ENCODE results near the gene MMP19. TPM values are rescaled to one million over a fixed set of nuclear protein-coding genes. Genes with fewer than 3 reads are reported as not detected.
"Not testable (repeated sequence)": the region's sequence is repeated elsewhere in the genome, so short reads cannot be mapped to it uniquely, and the experiment has no call there.

Gene MMP19
- total RNA-seq, 1 donor from 2014 or later: 0.15 TPM

DNA sequence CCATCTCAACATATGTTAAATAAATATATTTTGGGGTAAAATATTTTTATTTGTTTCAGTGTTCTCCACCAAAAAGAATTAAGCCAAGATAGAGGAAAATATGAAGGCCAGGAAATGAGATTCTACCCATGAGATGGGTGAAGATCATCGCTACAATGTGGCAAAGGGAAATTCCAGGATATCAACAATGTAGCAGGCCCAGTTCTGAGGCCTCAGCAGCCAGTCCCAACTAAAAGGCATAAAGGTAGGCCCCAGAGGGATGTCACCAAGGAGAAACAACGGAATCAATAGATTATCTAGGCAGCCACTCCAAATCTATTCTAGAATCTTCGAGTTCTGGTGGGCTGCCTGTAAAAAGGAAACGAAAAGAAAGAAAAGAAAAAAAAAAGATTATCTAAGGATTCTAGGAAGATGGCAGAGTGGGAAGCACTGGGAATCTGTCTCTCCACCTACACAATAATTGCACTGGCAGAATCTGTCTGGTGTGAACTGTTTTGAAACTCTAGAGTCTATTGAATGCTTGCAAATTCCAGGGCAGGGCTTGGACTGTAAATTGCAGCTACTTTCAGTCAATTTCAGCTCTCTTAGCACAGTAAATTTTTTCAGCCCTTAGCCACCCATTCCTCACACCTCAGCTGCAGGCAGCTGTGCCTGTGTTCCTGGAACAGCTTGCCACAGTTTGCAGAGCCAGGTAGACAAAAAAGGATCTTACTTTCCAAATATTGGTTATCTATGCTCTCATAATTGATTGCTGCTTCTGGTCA is 33.1 kb upstream of the MMP19 start:
- H3K4me3 Mint-ChIP-seq (ENCODE audit: unreplicated experiment): no peak overlapping the region
- H3K27me3 Mint-ChIP-seq (ENCODE audit: unreplicated experiment): no peaks in the 10 kb centered on the region
- TF ChIP-seq, protein P1, sequence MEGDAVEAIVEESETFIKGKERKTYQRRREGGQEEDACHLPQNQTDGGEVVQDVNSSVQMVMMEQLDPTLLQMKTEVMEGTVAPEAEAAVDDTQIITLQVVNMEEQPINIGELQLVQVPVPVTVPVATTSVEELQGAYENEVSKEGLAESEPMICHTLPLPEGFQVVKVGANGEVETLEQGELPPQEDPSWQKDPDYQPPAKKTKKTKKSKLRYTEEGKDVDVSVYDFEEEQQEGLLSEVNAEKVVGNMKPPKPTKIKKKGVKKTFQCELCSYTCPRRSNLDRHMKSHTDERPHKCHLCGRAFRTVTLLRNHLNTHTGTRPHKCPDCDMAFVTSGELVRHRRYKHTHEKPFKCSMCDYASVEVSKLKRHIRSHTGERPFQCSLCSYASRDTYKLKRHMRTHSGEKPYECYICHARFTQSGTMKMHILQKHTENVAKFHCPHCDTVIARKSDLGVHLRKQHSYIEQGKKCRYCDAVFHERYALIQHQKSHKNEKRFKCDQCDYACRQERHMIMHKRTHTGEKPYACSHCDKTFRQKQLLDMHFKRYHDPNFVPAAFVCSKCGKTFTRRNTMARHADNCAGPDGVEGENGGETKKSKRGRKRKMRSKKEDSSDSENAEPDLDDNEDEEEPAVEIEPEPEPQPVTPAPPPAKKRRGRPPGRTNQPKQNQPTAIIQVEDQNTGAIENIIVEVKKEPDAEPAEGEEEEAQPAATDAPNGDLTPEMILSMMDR (IDR thresholded peaks at IDR 0.05; ENCODE audit: unreplicated experiment): no peak
- no peaks in the 10 kb centered on the region for H3K4me1 Mint-ChIP-seq (ENCODE audit: unreplicated experiment)
- no peaks in the 10 kb centered on the region for H3K9me3 Mint-ChIP-seq (ENCODE audit: unreplicated experiment)
- H3K27ac Mint-ChIP-seq (ENCODE audit: unreplicated experiment): no peak overlapping the region
- no peak for DNase-seq (ENCODE audit: low spot score)
- H3K36me3 Mint-ChIP-seq (ENCODE audit: low read depth, unreplicated experiment): no peaks in the 10 kb centered on the region

DNA sequence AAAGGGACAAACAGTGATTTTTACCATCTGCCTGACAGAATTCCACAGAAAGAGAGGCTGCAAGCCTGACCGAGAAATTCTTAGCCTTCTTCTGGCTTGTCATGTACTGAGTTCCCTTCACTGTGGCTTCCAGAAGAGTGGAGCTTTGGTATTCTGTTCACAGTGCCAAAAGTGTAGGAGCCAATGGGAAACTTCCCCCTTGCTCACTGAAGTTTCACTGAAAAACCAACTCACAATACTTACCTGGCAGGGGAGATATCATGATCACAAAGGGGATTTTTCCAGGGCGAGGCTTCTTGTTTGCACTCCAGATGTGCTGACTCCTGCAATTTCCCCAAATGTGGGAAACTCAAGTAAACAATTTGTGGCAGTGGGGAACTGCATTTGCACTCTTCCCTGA is 31.7 kb upstream of the MMP19 start:
- no peak overlapping the region for H3K4me3 Mint-ChIP-seq (ENCODE audit: unreplicated experiment)
- no peaks in the 10 kb centered on the region for H3K9me3 Mint-ChIP-seq (ENCODE audit: unreplicated experiment)
- TF ChIP-seq, protein P1 (IDR thresholded peaks at IDR 0.05; ENCODE audit: unreplicated experiment): no peak
- H3K4me1 Mint-ChIP-seq (ENCODE audit: unreplicated experiment): no peaks in the 10 kb centered on the region
- DNase-seq (ENCODE audit: low spot score): no peak
- H3K27me3 Mint-ChIP-seq (ENCODE audit: unreplicated experiment): no peaks in the 10 kb centered on the region
- no peak overlapping the region for H3K27ac Mint-ChIP-seq (ENCODE audit: unreplicated experiment)
- no peaks in the 10 kb centered on the region for H3K36me3 Mint-ChIP-seq (ENCODE audit: low read depth, unreplicated experiment)

DNA sequence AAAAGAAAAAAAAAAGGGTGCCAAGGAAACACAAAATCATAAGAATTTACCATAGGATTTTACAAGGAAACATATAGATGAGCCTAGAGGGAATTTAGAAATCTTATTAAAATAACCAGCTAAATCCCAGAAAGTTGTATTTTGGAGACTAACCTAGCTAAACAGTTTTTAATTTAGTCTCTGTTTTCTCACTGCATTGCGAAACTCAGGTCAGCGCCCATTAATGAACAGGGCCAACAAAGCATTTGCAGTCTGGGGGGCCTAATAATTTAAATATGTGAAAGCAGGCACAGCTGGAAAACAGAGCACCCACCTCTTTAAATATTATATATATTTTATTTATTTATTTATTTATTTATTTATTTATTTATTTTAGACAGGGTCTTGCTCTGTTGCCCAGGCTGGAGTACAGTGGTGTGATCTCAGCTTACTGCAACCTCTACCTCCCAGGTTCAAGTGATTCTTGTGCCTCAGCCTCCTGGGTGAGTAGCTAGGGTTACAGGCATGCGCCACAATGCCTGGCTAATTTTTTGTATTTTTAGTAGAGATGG is 23.8 kb upstream of the MMP19 start:
- H3K4me3 Mint-ChIP-seq (ENCODE audit: unreplicated experiment); H3K9me3 Mint-ChIP-seq (ENCODE audit: unreplicated experiment); DNase-seq (ENCODE audit: low spot score); H3K4me1 Mint-ChIP-seq (ENCODE audit: unreplicated experiment); H3K36me3 Mint-ChIP-seq (ENCODE audit: low read depth, unreplicated experiment); H3K27ac Mint-ChIP-seq (ENCODE audit: unreplicated experiment); H3K27me3 Mint-ChIP-seq (ENCODE audit: unreplicated experiment): not testable (repeated sequence)

DNA sequence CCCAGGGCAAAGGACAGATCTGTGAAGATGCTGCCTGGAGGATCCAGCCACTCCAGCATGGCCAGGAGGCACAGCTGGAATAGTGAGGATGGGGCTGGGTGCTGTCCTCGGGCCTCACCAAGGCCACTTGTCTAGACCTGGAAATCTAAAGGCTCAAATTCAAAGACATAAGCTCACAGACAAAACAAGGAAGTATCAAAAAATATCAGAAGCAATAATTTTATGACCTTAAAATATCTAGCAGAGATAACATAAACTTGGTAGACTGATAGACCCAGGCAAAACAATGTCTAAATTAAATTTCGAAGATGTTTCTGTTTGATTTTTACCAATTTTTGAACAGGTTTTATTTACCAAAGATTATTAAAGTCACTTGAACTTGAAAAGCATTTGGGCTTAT is 22.6 kb upstream of the MMP19 start:
- Mint-ChIP-seq H3K4me3 (ENCODE audit: unreplicated experiment) (no peak overlapping the region), H3K27me3 (ENCODE audit: unreplicated experiment) (no peaks in the 10 kb centered on the region), H3K4me1 (ENCODE audit: unreplicated experiment) (no peaks in the 10 kb centered on the region), H3K9me3 (ENCODE audit: unreplicated experiment) (no peaks in the 10 kb centered on the region), H3K36me3 (ENCODE audit: low read depth, unreplicated experiment) (no peaks in the 10 kb centered on the region), H3K27ac (ENCODE audit: unreplicated experiment) (no peak overlapping the region)
- no peak for DNase-seq (ENCODE audit: low spot score)
- TF ChIP-seq, protein P1 (IDR thresholded peaks at IDR 0.05; ENCODE audit: unreplicated experiment): no peak

DNA sequence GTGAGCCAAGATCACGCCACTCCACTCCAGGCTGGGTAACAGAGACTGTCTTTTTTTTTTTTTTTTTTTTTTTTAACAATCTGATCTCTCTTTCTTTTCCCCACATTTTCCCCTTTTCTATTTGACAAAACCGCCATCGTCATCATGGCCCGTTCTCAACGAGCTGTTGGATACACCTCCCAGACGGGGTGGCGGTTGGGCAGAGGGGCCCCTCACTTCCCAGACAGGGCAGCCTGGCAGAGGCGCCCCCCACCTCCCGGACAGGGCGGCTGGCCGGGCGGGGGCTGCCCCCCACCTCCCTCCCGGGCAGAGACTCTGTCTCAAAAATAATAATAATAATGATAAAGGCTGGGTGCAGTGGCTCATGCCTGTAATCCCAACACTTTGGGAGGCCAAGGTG is 20.2 kb upstream of the MMP19 start:
- not testable (repeated sequence) for DNase-seq (ENCODE audit: low spot score); H3K9me3 Mint-ChIP-seq (ENCODE audit: unreplicated experiment); H3K27ac Mint-ChIP-seq (ENCODE audit: unreplicated experiment); H3K27me3 Mint-ChIP-seq (ENCODE audit: unreplicated experiment); H3K4me1 Mint-ChIP-seq (ENCODE audit: unreplicated experiment); H3K4me3 Mint-ChIP-seq (ENCODE audit: unreplicated experiment); H3K36me3 Mint-ChIP-seq (ENCODE audit: low read depth, unreplicated experiment)

DNA sequence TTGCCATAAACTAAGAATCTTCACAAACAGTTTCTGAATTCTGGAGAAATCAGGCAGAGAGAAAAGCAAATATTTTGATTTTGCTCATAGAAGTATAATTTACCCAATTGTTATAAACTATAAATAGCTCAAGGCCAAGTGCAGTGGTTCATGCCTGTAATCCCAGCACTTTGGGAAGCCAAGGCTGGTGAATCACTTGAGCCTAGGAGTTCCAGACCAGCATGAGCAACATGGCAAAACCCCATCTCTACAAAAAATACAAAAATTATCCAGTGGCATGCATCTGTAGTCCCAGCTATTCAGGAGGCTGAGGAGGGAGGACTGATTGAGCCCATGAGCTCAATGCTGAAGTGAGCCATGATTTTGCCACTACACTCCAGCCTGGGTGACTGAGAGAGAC is 19.6 kb upstream of the MMP19 start:
- no peak overlapping the region for H3K4me3 Mint-ChIP-seq (ENCODE audit: unreplicated experiment)
- H3K27me3 Mint-ChIP-seq (ENCODE audit: unreplicated experiment): no peaks in the 10 kb centered on the region
- no peaks in the 10 kb centered on the region for H3K4me1 Mint-ChIP-seq (ENCODE audit: unreplicated experiment)
- no peak overlapping the region for H3K27ac Mint-ChIP-seq (ENCODE audit: unreplicated experiment)
- H3K36me3 Mint-ChIP-seq (ENCODE audit: low read depth, unreplicated experiment): no peaks in the 10 kb centered on the region
- TF ChIP-seq, protein P1 (IDR thresholded peaks at IDR 0.05; ENCODE audit: unreplicated experiment): no peak
- no peak for DNase-seq (ENCODE audit: low spot score)
- H3K9me3 Mint-ChIP-seq (ENCODE audit: unreplicated experiment): no peaks in the 10 kb centered on the region

All from endothelial cell (in vitro differentiated cells).